HG02571 (cell line): Measurements from ENCODE around the gene C19orf67.

ENCODE experiments used
- ATAC-seq: cut with Tn5 transposase; IDR thresholded peaks from one replicate; pipeline ENCODE4 v1.9.1; 2021; ENCODE audit warnings: mild to moderate bottlenecking, moderate library complexity; ENCODE audit not compliant: unreplicated experiment

The C19orf67 gene

DNA sequence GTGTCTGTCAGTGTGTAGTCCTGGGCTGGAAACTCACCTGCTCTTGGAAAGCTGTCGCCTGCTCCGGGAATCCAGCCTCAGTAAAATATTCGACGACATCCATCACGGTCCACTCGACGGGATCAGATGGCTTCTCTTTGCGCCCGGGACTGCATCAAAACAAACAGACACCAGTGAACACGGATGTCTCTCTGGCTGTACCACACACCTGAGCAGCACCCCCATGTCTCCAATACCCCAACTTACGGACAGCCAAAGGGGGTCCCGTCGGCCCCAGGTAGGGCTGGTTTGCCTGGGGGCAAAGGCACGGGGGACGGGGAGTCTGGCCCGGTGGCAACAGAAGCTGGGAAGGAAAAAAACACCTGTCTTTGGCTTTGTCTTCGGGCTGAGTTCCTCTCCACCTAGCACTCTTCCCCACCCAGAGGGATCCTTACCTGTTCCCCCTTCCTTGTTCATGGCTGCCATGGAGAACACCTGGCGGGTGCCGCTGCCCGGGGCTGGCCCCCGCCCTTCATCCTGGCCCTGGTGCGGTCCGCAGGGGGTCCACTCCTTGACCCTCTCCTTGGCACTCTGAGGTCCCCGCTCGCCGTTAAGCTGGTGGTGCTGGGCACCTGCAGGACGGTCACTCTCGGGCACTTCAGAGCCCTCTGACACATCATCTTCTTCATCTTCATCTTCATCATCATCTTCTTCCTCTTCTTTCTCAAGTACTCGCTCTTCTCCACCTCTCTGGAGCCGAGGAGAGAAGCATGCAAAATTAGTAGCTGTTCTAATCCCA is 3.2 kb upstream of the C19orf67 start:
- ATAC-seq: no peak

DNA sequence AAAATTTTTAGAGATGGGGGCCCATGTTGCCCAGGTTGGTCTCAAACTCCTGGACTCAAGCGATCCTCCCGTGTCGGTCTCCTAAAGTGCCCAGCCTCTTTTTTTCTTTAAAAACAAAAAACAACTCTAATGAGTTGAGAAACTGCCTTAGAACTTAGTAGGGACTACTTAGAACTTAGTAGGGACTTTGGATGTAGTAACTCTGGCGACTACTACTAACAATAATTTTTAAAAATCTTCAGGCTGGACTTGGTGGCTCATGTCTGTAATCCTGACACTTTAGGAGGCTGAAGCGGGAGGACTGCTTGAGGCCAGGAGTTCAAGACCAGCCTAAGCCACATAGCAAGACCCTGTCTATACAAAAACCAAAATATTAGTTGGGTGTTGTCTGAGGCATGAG is 515 bp upstream of the C19orf67 start:
- ATAC-seq: no peak

DNA sequence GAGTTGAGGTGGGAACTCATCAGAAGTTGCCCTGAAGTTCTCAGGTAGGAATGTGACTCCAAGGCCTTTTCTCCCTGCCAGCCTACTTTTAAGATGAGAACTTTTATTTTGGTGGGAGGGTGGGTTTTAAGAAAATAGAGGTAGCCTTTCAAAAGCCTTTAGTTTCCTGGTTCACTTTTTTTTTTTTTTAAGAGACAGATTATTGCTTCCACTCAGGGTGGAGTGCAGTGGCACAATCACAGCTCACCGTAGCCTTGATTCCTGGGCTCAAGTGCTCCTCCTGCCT is 3.0 kb downstream of the C19orf67 start:
- no peak for ATAC-seq

DNA sequence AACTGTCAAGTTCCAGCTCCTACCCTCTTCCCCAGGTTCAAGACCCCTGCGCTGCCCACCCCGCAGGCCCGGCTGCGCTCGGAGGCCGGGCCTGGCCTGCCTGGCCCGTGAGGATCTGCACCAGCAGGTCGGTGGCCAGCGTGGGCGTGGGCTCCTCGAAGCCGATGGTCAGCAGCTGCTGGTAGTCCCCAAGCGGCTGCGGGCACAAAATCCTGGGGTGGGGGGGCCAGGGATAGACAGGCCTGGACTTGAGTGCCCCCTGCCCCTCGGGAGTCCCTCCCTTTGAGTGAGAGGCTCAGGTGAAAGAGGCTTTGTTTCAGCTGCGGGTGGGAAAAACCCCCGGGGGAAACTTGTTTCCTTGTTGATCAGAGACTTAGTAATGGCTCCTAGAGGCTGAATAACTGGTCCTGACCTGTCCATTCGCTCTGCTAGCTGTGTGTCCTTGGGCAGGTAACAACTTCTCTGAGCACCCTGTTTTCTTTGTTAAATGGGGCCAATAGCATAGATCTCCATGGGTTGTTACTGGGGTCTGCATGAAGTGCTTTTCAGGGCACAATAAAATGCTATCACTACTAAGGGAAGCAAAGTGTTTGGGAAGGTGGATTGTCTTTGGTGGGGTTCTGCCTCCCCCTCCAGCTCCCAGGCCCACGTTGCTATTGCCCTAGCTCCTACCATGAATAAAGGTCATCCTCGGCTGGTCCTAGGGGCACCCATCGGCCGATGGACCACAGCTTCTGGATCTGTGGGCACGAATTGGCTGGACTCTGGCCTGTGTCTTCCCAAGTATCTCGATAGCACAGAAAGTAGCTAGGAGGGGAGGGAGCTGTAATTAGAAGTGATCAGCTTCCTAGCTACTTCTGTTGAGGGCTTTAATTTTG is 3.5 kb downstream of the C19orf67 start:
- peak; percentile 13 for ATAC-seq

DNA sequence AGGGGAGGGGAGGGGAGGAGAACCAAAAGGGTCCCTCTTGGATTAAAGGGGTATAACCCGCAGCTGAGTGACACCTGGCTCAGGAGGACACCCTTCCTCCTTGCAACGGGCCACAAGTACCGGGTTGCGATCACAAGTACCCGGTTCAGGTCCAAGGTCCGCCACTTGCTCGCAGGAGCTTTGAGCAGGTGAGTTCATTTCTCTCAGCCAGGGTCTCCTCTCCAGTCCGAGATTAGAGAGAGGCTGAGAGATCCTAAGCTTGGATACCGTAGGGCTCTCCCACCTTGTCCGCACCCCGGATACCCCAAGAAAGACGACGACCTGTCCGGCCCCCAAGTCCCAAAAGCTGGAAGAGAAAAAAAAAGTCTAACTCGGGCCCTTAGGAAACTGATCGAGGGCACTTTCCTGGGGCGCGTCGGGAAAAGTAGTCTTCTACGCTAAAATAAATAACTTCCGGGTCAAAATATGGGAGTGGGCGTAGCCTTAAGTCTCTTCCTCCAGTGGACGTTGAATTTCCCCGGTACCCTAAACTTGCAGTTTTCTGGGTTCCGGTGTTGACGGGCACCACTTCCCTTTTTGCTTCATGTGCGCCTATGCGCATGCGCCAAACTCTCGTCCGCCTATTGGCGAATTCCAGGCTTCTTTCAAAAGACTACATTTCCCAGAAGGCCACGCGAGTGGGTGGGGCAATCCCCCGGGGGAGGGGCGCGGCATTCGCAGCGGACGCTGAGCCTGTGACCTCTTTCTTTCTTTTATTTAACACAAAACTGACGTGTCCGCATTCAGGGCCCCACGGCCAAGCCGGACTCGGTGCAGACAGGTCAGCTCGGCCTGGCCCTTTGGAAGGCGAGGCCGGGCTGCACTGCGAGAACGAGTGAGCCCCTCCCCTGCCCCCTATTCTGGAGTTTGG is 4.4 kb downstream of the C19orf67 start:
- peak; percentile 81 for ATAC-seq

DNA sequence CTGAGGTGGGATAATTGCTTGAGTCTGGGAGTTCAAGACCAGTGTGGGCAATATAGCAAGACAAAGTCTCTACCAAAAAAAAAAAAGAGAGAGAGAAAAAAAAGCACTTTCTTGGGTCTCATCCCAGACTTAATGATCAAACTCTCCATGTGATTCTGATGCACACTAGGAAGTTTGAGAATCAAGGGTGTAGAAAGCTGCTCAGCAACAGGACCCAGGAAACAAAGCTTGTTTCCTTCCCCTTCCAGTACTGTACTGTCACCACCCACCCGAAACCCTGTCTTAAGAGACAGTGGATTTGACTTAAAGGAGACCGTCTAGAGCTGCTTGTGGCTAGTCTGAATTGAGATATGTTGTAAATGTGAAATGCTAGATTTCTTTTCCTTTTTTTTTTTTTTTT is 7.2 kb downstream of the C19orf67 start:
- no peak for ATAC-seq

DNA sequence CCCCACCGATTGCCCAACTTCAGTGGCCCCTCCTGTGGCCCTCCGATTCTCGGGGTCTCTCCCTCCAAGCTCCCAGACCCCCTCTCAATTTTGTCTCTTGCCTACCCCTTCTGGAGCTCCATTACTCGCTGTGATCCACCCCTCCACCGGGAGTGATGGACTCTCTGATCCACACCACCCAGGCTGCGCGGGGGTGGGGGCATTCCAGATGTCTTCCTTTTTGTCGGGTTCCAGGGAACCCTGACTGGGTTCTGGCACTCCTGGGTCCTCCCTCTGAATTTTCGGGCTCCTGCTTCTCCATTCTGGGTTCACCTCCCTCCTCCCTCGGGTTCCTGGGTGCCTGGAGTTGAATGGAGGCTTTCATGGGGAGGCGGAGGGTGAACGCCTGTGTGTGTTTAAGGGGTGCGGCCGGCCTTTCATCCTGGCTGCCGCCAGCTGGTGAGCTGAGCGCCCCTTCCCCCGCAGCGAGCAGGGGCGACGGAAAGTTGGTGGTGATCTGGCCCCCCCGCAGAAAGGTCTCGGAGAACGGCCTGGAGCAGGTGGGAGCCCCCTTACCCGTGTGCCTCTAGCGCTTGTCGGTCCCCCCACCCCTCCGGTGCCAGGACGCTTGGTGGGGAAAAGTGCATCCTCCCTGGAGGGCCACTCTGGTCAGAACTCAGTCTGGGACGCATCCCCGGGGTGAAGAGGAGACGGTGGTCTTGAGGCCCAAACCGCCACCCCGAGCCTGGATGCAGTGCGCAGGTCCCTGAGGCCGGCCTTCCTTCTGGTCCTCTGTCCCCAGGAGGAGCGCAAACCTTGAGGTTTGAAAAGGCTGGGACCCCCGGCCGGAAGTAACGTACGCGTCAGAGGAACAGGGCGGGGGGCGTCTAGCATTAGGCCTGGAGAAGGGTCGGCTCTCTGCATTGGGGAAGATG is 11.4 kb downstream of the C19orf67 start:
- no peak for ATAC-seq

DNA sequence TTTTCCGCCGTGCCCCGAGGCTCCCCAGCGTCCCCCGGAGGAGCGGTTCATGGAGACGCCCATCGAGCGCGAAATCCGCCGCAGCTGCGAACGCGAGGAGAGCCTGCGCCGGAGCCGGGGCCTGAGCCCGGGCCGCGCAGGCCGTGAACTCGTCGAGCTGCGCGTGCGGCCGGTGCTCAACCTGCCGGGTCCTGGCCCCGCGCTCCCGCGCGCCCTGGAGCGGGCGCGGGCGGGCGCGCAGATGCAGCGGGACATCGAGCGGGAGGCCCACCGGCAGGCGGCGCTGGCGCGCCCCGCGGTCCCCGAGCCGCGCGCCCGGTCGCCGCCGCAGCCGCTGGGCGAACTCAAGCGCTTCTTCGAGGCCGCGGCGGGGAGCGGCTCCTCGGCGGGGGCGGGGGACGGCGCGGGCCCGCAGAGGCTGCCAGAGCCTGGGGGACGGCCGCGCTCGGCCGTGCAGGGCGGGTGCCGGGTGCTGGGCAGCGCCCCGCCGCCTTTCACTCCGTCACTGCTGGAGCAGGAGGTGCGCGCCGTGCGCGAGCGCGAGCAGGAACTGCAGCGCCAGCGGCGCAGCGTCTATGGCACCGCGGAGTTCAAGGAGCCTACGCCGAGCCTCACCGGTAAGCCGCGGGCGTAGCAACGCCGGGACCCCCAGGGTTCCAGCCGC is 12.2 kb downstream of the C19orf67 start:
- peak; percentile 49 for ATAC-seq

DNA sequence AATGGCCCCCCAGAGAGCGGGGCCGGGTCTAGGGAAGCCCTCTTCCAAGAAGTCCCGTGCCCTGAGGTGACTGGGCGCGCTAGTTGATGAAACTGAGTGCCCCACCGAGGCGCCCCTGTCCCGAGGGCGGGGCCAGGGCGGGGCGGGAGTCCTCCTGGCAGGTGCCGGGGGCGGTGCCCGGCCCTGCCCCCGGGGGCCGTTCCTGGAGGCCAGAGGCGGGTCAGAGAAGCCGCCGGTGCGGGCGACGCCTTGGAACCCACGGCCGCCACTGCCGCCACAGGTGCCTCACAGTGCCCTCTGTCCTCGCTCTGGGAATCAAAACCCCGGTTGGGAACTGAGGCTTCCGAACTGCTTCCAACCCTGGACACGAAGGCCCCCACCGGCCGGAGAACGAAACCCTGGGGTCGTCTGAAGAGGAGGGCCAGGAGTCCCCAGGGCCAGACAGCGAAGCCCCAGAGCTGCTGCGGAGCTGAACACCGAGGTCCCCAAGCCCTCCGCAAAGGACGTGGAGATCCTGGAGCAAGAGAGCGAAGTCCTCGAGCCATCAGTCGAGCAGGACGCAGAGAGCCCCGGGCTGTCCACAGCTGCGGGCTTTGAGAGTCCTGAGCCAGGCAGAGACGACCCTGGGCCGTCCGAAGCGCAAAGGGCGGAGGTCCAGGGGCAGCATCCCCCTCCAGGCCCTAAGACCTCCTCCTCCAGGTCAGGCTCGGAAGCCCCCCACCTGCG is 12.9 kb downstream of the C19orf67 start, which contains the start of gene MISP3:
Gene MISP3 (plus strand): TSS at position 252 of the 726 bp plus-strand sequence. CDS start 524 bp downstream, outside the sequence.
- ATAC-seq: no peak

DNA sequence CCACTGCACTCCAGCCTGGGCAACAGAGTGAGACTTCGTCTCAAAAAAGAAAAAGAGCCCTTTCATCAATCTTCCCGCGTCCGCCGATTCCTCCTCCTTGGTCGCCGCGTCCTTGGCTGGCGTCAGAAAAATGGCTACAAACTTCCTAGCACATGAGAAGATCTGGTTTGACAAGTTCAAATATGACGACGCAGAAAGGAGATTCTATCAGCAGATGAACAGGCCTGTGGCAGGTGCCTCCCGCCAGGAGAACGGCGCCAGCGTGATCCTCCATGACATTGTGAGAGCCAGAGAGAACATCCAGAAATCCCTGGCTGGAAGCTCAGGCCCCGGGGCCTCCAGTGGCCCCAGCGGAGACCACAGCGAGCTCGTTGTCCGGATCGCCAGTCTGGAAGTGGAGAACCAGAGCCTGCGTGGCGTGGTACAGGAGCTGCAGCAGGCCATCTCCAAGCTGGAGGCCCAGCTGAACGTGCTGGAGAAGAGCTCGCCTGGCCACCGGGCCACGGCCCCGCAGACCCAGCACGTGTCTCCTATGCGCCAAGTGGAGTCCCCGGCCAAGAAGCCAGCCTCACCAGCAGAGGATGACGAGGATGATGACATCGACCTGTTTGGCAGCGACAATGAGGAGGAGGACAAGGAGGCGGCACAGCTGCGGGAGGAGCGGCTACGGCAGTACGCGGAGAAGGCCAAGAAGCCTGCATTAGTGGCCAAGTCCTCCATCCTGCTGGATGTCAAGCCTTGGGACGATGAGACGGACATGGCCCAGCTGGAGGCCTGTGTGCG is 15.1 kb downstream of the C19orf67 start:
- no peak for ATAC-seq

DNA sequence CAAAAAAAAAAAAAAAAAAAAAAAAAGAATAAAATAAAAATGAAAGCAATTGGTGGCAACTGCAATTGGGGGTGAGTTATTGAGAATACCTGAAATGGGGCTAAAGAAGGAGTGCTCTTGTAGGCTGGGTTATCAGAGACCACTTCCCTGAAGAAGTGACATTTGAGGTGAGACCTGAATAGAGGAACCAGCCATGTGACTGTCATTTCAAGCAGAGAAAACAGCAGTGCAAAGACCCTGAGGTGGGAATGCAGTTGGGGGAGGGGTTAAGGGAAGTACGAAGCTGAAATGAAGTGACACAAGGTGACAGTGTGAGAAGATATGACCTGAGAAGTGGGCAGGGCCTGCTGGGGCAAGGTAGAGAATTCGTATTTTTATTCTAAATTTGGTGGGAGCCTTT is 19.4 kb downstream of the C19orf67 start:
- no peak for ATAC-seq

DNA sequence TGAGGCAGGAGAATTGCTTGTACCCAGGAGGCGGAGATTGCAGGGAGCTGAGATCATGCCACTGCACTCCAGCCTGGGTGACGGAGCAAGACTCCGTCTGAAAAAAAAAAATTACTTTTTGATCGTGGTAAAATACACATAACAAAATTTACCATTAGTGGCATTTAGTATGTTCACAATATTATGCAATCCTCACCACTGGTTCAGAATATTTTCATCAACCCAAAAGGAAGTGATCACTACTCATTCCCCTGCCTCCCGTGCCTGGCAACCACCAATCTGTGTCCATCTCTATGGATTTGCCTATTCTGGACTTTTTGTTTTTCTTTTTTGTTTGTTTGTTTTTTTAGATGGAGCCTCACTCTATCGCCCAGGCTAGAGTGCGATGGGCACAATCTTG is 22.5 kb downstream of the C19orf67 start:
- no peak for ATAC-seq

DNA sequence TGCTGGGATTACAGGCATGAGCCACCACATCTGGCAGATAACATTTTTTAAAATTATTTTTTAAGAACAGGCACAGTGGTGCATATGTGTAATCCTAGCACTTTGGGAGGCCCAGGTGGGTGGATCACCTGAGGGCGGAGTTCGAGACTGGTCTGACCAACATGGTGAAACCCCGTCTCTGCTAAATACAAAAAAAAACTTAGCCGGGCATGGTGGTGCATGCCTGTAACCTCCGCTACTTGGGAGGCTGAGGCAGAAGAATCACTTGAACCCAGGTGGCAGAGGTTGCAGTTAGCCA is 23.1 kb downstream of the C19orf67 start:
- ATAC-seq: no peak

DNA sequence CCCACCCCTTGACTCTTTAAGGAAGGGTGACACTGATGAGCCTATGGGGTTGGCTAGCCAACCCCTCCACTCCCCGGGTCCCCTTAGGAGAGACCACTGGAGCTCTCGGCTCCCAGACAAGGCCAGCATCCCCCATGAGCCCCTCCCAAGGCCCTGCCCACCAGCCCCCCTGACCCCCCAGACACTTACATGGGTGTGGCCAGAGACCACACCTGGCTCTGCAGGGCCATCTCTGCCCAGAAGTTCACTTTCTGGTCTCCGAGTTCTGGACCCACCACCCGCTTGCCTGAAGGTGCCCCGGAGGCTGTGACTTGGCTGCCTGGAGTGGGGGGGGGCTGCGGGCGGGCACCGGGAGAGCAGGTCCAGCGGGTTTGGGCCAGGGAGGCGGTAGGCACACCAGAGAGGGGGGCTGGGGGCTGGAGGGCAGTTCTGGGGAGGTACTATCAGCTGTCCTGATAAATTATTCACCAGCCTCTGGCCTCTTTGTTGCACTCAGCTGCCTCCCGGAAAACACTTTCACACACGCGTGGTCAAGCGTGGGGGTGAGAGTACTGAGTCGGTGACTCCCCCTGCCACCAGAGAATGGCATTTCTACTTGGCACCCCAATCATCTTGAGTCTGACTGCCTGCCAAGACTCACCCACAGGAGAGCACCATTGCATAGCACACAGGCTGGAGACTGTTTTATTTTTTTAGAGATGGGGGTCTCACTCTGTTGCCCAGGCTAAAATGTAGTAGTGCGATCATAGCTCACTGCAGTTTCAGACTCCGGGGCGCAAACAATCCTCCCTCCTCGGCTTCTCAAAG is 23.6 kb downstream of the C19orf67 start, which contains the start of gene PALM3:
Gene PALM3 (minus strand): TSS at position 326 of the 807 bp plus-strand sequence. CDS start 96 bp downstream, at position 230.
- no peak for ATAC-seq

DNA sequence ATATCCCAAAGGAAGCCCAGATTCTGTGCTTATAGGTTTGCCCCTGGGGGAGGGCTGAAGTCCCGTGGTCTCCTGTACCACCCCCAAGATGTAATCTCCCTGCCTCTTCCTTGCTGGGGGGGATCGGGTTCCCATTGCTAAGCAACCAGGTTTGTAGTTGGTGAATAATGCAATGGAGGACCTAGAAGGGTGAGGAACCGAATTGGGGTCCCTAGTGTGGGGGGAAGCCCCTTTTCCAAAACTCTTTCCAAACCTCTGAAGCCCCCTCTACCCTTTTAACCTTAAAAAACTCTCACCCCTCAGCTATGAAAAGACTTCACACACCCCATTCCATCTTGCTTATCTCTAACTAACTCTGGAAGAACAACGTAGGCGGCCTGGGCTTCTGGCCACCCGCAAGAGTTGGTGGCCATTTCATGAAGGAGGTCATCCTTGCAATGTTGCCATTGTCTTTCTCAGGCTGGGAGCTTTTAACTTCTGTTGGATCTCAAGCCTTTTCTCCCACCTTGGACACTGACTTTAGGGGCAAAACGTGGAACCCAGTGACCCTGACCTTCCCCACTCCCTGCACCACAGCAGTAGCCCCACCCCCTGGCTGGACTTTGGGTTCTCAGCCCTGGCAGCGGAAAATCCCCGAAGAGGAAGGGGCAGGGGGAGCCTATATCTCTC is 24.4 kb downstream of the C19orf67 start:
- ATAC-seq: no peak

DNA sequence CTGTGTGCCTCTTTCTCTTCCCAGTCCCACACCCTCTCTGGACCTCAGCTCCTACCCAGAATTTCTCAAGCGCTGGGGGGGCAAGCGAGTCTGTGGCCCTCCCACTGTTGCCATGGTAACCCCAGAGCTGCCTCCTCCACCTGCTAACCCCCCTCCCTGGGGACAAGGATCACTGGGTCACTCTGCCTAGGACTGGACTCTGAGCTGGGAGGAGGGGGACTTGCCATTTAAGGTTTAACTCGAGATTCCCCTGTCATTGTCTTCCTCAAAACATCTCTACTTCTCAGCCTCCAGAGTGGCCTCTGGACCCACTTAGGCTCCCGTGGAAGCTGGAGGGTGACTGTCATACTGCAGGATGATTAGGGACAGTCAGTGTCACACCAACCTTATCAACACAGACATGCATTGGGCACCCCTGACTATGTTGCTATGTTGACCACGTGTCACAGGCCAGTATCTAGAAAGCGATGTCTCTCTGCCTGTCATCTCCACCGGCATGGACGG is 25.9 kb downstream of the C19orf67 start:
- ATAC-seq: no peak

DNA sequence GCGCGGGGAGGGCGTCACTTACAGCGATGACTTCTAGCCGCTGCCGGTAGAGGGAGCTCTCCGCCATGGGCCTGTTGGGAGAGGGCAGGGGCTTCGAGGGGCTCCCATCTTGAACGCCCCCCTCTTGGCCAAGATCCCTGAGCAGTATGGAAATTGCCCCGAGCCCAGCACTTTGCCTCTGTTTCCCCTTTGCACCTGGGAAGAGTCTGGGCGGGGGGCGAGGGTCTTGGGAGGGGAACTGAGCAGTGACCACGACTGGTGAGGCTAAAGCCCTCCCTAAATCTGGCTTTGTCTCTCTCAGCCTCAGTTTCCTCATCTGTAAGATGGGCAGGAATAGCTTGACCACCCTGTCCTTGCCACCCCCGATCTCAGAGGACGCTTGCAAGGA is 26.5 kb downstream of the C19orf67 start:
- ATAC-seq: no peak
